HL-60 (cell line): ENCODE measurements around the gene OSBPL8.
A peak's percentile ranks its signal among the peaks of the same experiment; 100 is the strongest.

ENCODE experiments used
- DNase-seq, 2 experiments: peaks; one replicate each; pipeline ENCODE4 v3.0.0-alpha.2; 2010 to 2020; ENCODE audit warnings: low read depth in 1 of 2, low spot score in 1 of 2
- H3K27ac ChIP-seq: fragments of 250-450 bp; sonication (Bioruptor Pico); replicated peaks from 2 replicates; pipeline ENCODE4 v1.5.1; 2020; ENCODE audit warnings: mild to moderate bottlenecking, moderate library complexity
- H3K27me3 ChIP-seq: fragments of 250-450 bp; sonication (Bioruptor Pico); 2 replicates; pipeline ENCODE4 v1.5.1; 2021; ENCODE audit warnings: mild to moderate bottlenecking, moderate library complexity; ENCODE audit not compliant: insufficient read depth, poor library complexity, severe bottlenecking
- H3K4me3 ChIP-seq: replicated peaks from 2 replicates; pipeline ENCODE4 v1.5.1; 2011; ENCODE audit warnings: mild to moderate bottlenecking, control low read depth, low read length; ENCODE audit not compliant: insufficient read depth
- CTCF ChIP-seq: IDR thresholded peaks from one replicate; pipeline ENCODE4 v1.5.1; 2011; ENCODE audit warnings: low read length, control low read depth, inconsistent platforms; ENCODE audit not compliant: insufficient read depth
- GABPA ChIP-seq: IDR thresholded peaks from 2 replicates; pipeline ENCODE4 v1.6.1; 2012; ENCODE audit warnings: low read depth
- POLR2AphosphoS5 ChIP-seq: IDR thresholded peaks from 2 replicates; pipeline ENCODE4 v1.6.1; 2012; ENCODE audit warnings: low read depth
- REST ChIP-seq: IDR thresholded peaks from 2 replicates; pipeline ENCODE4 v1.6.1; 2012; ENCODE audit warnings: low read depth; ENCODE audit not compliant: insufficient replicate concordance
- SPI1 ChIP-seq: IDR thresholded peaks from 2 replicates; pipeline ENCODE4 v1.6.1; 2012; ENCODE audit warnings: low read depth, mild to moderate bottlenecking, borderline replicate concordance

The OSBPL8 gene

GRCh38 chr12:76543813-76544347 lies 15.7 kb downstream of the OSBPL8 start:
- DNase-seq: no peak
- no peak overlapping the region for H3K4me3 ChIP-seq
- TF ChIP-seq CTCF: no peak
- TF ChIP-seq REST: no peak
- no peak for TF ChIP-seq GABPA
- no peak for TF ChIP-seq POLR2AphosphoS5
- TF ChIP-seq SPI1: no peak
- no peak overlapping the region for H3K27ac ChIP-seq
- H3K27me3 ChIP-seq: no peaks in the 10 kb centered on the region

- no peak overlapping the region for H3K4me3 ChIP-seq
- peak overlapping the region; percentile 5; the same call in 1 of the 2 replicates for H3K27ac ChIP-seq
- no peaks in the 10 kb centered on the region for H3K27me3 ChIP-seq
- DNase-seq: peak; percentile 51 to 52
- TF ChIP-seq GABPA (no peak), POLR2AphosphoS5 (no peak), CTCF (no peak), SPI1 (peak; percentile 72; the same call in 1 of the 2 replicates), REST (no peak)
Observed at GRCh38 chr12:76542908-76543307, 16.7 kb downstream of the OSBPL8 start.

GRCh38 chr12:76539727-76540126 lies 19.8 kb downstream of the OSBPL8 start:
- DNase-seq: no peak
- Histone ChIP-seq H3K27ac (no peak overlapping the region), H3K27me3 (no peaks in the 10 kb centered on the region), H3K4me3 (no peak overlapping the region)
- TF ChIP-seq SPI1 (no peak), CTCF (no peak), POLR2AphosphoS5 (no peak)

- no peak overlapping the region for H3K4me3 ChIP-seq
- TF ChIP-seq GABPA (no peak), REST (no peak), SPI1 (no peak), POLR2AphosphoS5 (no peak), CTCF (no peak)
- H3K27ac ChIP-seq: no peak overlapping the region
- DNase-seq: no peak
- no peaks in the 10 kb centered on the region for H3K27me3 ChIP-seq
Observed at GRCh38 chr12:76537923-76538322, 21.6 kb downstream of the OSBPL8 start.
